B cell (primary cell): ENCODE results near the gene RINL. TPM values are rescaled to one million over a fixed set of nuclear protein-coding genes. Genes with fewer than 3 reads are reported as not detected.

Source experiments
- ATAC-seq: fragments of 200-7000 bp; cut with Tn5 transposase; one replicate; pipeline ENCODE4 v1.10.0; 2021; ENCODE audit warnings: low read depth, mild to moderate bottlenecking, moderate number of reproducible peaks, moderate library complexity
- CTCF ChIA-PET: fragments of 350-600 bp; sonication (Branson Sonifier 250); formaldehyde crosslinking; loops from one replicate; lab custom pipeline; 2021; ENCODE audit warnings: antibody characterized with exemption, inconsistent platforms; lab: Charles Lee
- POLR2A ChIA-PET: fragments of 350-600 bp; sonication (Branson Sonifier 250); formaldehyde crosslinking; loops from one replicate; lab custom pipeline; 2021; ENCODE audit warnings: antibody characterized with exemption; lab: Charles Lee
- DNase-seq: peaks from one replicate; pipeline ENCODE4 v3.0.0; 2013
- H2AFZ ChIP-seq: 2 replicates; pipeline ENCODE4 v1.6.1; 2012; ENCODE audit warnings: mild to moderate bottlenecking, low read depth, low read length; ENCODE audit not compliant: insufficient read depth, poor library complexity, severe bottlenecking
- H3K27ac ChIP-seq, 2 donors: 1 replicate in 1 of 2; 2 replicates in 1 of 2; pipeline ENCODE4 v1.5.1; 2012 to 2013; ENCODE audit warnings: low read length in 2 of 2, mild to moderate bottlenecking in 2 of 2, moderate library complexity in 1 of 2
- H3K27me3 ChIP-seq, 4 experiments: fragments of 200-600 bp in 1 of 4; sonication (generic) in 1 of 4; replicated peaks in 1 of 4; 1 replicate in 2 of 4; 2 replicates in 2 of 4; pipeline versions ENCODE4 v1.6.1 to v1.7.0; 2013 to 2016; ENCODE audit warnings: low read length in 3 of 4, mild to moderate bottlenecking in 2 of 4, mixed read lengths in 1 of 4, moderate library complexity in 1 of 4; ENCODE audit not compliant: insufficient read depth in 4 of 4, control insufficient read depth in 3 of 4; ENCODE audit errors: control extremely low read depth in 1 of 4
- H3K36me3 ChIP-seq, 2 experiments: replicated peaks in 1 of 2; 1 replicate in 1 of 2; 2 replicates in 1 of 2; pipeline versions ENCODE4 v1.6.1 to v1.7.1; 2013; ENCODE audit warnings: low read length in 1 of 2; ENCODE audit not compliant: insufficient read depth in 2 of 2, control insufficient read depth in 1 of 2; ENCODE audit errors: control extremely low read depth in 1 of 2, extremely low read depth in 1 of 2
- H3K4me1 ChIP-seq, 2 donors: fragments of 200-600 bp in 1 of 2; sonication (generic) in 1 of 2; 1 replicate in 1 of 2; 2 replicates in 1 of 2; pipeline versions ENCODE4 v1.5.1 to v1.6.1; 2013 to 2017; ENCODE audit warnings: low read length in 2 of 2; ENCODE audit not compliant: control insufficient read depth in 2 of 2, insufficient read depth in 2 of 2
- H3K4me2 ChIP-seq: replicated peaks from 2 replicates; pipeline ENCODE3; 2012; ENCODE audit warnings: mild to moderate bottlenecking, low read depth, low read length; ENCODE audit not compliant: poor library complexity, severe bottlenecking
- H3K4me3 ChIP-seq, 5 experiments: fragments of 200-600 bp in 1 of 5; sonication (generic) in 1 of 5; 1 replicate in 3 of 5; 2 replicates in 2 of 5; pipeline versions ENCODE4 v1.5.1 to v1.7.0; 2011 to 2016; ENCODE audit warnings: low read length in 4 of 5, mild to moderate bottlenecking in 4 of 5, low read depth in 2 of 5, control low read depth in 1 of 5, moderate library complexity in 1 of 5; ENCODE audit not compliant: insufficient read depth in 1 of 5; ENCODE audit errors: control extremely low read depth in 1 of 5, extremely low read depth in 1 of 5
- H3K79me2 ChIP-seq: fragments of 200-600 bp; sonication (generic); one replicate; pipeline ENCODE4 v1.6.0; 2016; ENCODE audit warnings: low read length; ENCODE audit not compliant: control insufficient read depth, insufficient read depth
- H3K9ac ChIP-seq: fragments of 200-600 bp; sonication (generic); 2 replicates; pipeline ENCODE4 v1.6.1; 2017; ENCODE audit warnings: mild to moderate bottlenecking, low read length, moderate library complexity
- H3K9me3 ChIP-seq, 3 donors: one replicate each; pipeline versions ENCODE4 v1.6.1 to v1.7.1; 2013; ENCODE audit warnings: low read length in 2 of 3; ENCODE audit not compliant: control insufficient read depth in 2 of 3, insufficient read depth in 1 of 3; ENCODE audit errors: control extremely low read depth in 1 of 3
- H4K20me1 ChIP-seq: 2 replicates; pipeline ENCODE4 v1.6.0; 2012; ENCODE audit warnings: mild to moderate bottlenecking, low read length; ENCODE audit not compliant: insufficient read depth, control insufficient read depth, poor library complexity, severe bottlenecking
- H3K27ac Mint-ChIP-seq: one replicate; pipeline ENCODE4 v1.8.0; 2021; ENCODE audit warnings: mixed read lengths
- H3K27me3 Mint-ChIP-seq: one replicate; pipeline ENCODE4 v1.8.0; 2021; ENCODE audit warnings: mixed read lengths
- H3K4me1 Mint-ChIP-seq: one replicate; pipeline ENCODE4 v1.8.0; 2021; ENCODE audit warnings: mixed read lengths
- H3K4me3 Mint-ChIP-seq: one replicate; pipeline ENCODE4 v1.8.0; 2021; ENCODE audit warnings: mixed read lengths
- H3K9me3 Mint-ChIP-seq: one replicate; pipeline ENCODE4 v1.8.0; 2022; ENCODE audit warnings: mixed read lengths; ENCODE audit not compliant: insufficient read depth
- EZH2 ChIP-seq: IDR thresholded peaks from 2 replicates; pipeline ENCODE4 v1.6.1; 2012; ENCODE audit warnings: borderline replicate concordance, low read depth, mild to moderate bottlenecking, moderate library complexity, low read length; ENCODE audit not compliant: insufficient read depth, poor library complexity, severe bottlenecking
- WGBS: methylation state at CpG from one replicate; pipeline ENCODE4 v1.1.5; 2013; ENCODE audit warnings: missing lambda C conversion rate; ENCODE audit not compliant: insufficient coverage; 5-methylcytosine and 5-hydroxymethylcytosine counted together
- intact Hi-C: fragments of 100-400 bp; cut with micrococcal nuclease; formaldehyde crosslinking; loops from one replicate; pipeline ENCODE4 v1.10.0; 2022
- polyA plus RNA-seq: library from polyadenylated mRNA; depleted of rRNA; stranded (reverse); fragments of >200 nt; gene quantifications from 2 replicates; pipeline ENCODE4 v1.2.3, GENCODE V29; 2012
- total RNA-seq, 2 donors: library from RNA; stranded (reverse); fragments of 120-200 nt in 1 of 2; gene quantifications; 1 replicate in 1 of 2; 2 replicates in 1 of 2; pipeline versions ENCODE4 v1.2.3 to v1.2.4, GENCODE V29; 2013 to 2022
- TF ChIP-seq, protein P1 (sequence below): fragments of 200-600 bp; IDR thresholded peaks from one replicate; pipeline ENCODE4 v1.8.0; 2022; ENCODE audit warnings: antibody characterized with exemption, mild to moderate bottlenecking

The RINL gene
- total and polyA plus RNA-seq, 2 donors (not counting 1 experiment from before 2014, with no cell fraction given) = 67.0 to 113 TPM

DNA sequence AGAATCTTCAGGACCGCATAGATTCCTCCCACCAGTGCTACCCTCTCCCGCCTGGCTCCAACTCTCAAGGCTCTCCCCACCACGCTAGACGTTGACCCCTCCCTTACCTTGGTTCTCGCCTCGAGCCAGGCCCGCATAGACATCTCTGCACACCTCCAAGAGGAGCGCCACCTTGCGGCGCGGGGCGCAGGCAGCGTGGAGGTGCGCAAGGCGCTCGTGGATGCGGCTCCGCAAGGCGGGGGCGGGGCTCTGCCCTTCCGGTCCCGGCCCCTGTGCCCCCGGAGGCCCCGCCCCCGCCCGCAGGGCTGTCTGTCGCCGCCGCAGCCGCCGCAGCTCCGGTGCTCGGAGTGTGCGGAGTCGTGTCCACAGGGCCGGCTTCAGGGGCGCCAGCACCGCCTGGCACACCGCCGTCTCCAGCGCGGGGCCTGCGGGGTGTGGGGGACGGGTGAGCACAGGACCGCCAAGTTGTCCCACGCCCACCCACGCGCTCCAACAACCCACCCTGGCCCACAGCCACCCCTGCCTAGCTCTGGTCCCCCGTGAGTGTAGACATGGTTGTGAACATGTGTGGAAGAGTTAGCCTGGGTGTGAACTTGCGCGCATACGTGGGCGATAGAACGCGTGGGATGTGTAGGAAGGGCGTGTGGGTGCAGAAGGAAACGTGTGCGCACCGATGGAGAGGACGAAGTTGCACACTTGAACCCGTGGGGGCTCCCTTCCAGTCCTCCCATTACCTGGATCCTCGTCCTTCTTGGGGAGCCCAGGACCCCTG is 8.1 kb downstream of the RINL start:
- Mint-ChIP-seq H3K4me1 (peaks cover 54% of the 10 kb centered on the region), H3K9me3 (no peaks in the 10 kb centered on the region), H3K4me3 (peak overlapping the region; percentile 95), H3K27me3 (no peaks in the 10 kb centered on the region), H3K27ac (peak overlapping the region; percentile 92)
- TF ChIP-seq EZH2 = no peak
- TF ChIP-seq, protein P1, sequence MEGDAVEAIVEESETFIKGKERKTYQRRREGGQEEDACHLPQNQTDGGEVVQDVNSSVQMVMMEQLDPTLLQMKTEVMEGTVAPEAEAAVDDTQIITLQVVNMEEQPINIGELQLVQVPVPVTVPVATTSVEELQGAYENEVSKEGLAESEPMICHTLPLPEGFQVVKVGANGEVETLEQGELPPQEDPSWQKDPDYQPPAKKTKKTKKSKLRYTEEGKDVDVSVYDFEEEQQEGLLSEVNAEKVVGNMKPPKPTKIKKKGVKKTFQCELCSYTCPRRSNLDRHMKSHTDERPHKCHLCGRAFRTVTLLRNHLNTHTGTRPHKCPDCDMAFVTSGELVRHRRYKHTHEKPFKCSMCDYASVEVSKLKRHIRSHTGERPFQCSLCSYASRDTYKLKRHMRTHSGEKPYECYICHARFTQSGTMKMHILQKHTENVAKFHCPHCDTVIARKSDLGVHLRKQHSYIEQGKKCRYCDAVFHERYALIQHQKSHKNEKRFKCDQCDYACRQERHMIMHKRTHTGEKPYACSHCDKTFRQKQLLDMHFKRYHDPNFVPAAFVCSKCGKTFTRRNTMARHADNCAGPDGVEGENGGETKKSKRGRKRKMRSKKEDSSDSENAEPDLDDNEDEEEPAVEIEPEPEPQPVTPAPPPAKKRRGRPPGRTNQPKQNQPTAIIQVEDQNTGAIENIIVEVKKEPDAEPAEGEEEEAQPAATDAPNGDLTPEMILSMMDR = peak; percentile 86
- no peaks in the 10 kb centered on the region for H3K27me3 ChIP-seq
- H3K4me3 ChIP-seq = peak overlapping the region; percentile 70 to 97 (median 86)
- no peaks in the 10 kb centered on the region for H4K20me1 ChIP-seq
- peak overlapping the region; percentile 72 to 76 for H3K27ac ChIP-seq
- ChIA-PET POLR2A (interaction anchor here (0.6 to 10.3 kb wide), 14 partner anchors 8 to 135 kb away, joined by 3 to 237 read pairs (median 4); partner anchors contain the start of genes ECH1, HNRNPL, MRPS12 and RINL), CTCF (interaction anchor here (0.7 to 4.2 kb wide), 21 partner anchors 8 to 251 kb away, joined by 3 to 42 read pairs (median 9); partner anchors contain the start of genes ECH1, EIF3K, MRPS12 and NFKBIB)
- DNase-seq (peak; percentile 97), ATAC-seq (peak; percentile 87)
- H3K4me2 ChIP-seq = peak overlapping the region; percentile 99
- intact Hi-C loops = loop anchor here (1.0 to 10.0 kb wide), 9 partner anchors 8 to 535 kb away; partner anchors contain the start of genes ECH1, FAM98C, MRPS12 and NFKBIB
- H3K79me2 ChIP-seq = peaks cover 20% of the 10 kb centered on the region
- 19% methylated on average over 47 of the region's 62 CpGs for WGBS
- H2AFZ ChIP-seq = peak overlapping the region; percentile 80
- peaks cover 0 to 7% of the 10 kb centered on the region in 2 experiments for H3K36me3 ChIP-seq
- peaks cover 40 to 53% of the 10 kb centered on the region in 2 donors for H3K4me1 ChIP-seq
- peaks cover 0 to 6% (median 0%) of the 10 kb centered on the region in 3 donors for H3K9me3 ChIP-seq
- peak overlapping the region; percentile 91 for H3K9ac ChIP-seq
